IPS-18a (cell line): Measurements from ENCODE around the gene WDR33.

Source experiments
- H3K27ac ChIP-seq: one replicate; pipeline ENCODE4 v1.5.1; 2013; ENCODE audit warnings: low read length
- H3K27me3 ChIP-seq: one replicate; pipeline ENCODE4 v1.6.1; 2013; ENCODE audit warnings: mild to moderate bottlenecking, low read length; ENCODE audit not compliant: control insufficient read depth, insufficient read depth
- H3K36me3 ChIP-seq: one replicate; pipeline ENCODE4 v1.6.1; 2013; ENCODE audit warnings: low read depth, low read length; ENCODE audit not compliant: control insufficient read depth
- H3K4me1 ChIP-seq: one replicate; pipeline ENCODE4 v1.6.1; 2013; ENCODE audit warnings: low read depth, low read length; ENCODE audit not compliant: control insufficient read depth
- H3K4me3 ChIP-seq: one replicate; pipeline ENCODE4 v1.5.1; 2013; ENCODE audit warnings: low read length
- H3K9ac ChIP-seq: one replicate; pipeline ENCODE4 v1.6.1; 2013; ENCODE audit warnings: mild to moderate bottlenecking, low read length, moderate library complexity
- H3K9me3 ChIP-seq: one replicate; pipeline ENCODE4 v1.6.1; 2013; ENCODE audit warnings: low read depth, low read length; ENCODE audit not compliant: control insufficient read depth

Gene WDR33

DNA sequence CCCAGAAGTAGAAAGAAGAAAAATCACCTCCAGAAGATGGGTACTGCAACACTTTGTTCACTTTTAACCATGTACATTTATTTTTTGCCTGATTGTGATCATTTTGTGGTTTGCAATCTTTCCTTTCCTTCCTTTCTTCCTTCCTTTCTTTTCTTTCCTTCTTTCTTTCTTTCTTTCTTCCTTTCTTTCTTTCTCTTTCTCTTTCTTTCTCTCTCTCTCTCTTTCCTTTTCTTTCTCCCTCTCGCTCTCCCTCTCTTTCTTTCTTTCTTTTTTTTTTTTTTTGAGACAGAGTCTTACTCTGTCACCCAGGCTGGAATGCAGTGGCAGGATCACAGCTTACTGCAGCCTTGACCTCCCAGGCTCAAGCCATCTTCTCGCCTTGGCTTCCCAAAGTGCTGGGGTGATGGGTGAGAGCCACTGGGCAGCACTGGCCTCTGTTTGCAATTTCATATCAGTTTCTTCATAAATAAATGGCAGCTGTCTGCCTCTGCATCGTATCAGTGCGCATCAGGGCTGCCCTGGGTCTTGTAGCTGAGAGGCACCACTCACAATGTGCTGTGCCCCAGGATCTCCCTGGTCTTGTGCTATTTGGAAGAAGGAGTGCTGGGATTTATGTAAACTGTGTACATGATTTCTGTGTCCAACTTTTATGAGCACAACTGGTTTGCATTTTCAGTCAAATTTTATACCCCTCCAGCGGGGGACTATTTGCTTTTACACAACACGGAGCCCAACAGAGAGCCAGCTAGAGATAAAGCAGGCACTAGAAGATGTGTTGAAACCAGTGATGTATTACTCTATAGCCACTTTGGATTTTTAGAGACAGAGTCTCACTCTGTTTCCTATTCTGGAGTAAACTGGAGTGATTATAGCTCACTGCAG, 128.8 kb downstream of the WDR33 start:
- Histone ChIP-seq H3K4me1 (no peaks in the 10 kb centered on the region), H3K36me3 (no peaks in the 10 kb centered on the region), H3K27ac (no peak overlapping the region), H3K9me3 (no peaks in the 10 kb centered on the region), H3K9ac (no peak overlapping the region), H3K4me3 (no peak overlapping the region), H3K27me3 (peaks cover 8% of the 10 kb centered on the region)

GRCh38 chr2:127681288-127681804, 129.6 kb downstream of the WDR33 start:
- Histone ChIP-seq H3K4me3 (no peak overlapping the region), H3K9ac (no peak overlapping the region), H3K27ac (no peak overlapping the region), H3K9me3 (no peaks in the 10 kb centered on the region), H3K27me3 (peaks cover 17% of the 10 kb centered on the region), H3K4me1 (no peaks in the 10 kb centered on the region), H3K36me3 (no peaks in the 10 kb centered on the region)

DNA sequence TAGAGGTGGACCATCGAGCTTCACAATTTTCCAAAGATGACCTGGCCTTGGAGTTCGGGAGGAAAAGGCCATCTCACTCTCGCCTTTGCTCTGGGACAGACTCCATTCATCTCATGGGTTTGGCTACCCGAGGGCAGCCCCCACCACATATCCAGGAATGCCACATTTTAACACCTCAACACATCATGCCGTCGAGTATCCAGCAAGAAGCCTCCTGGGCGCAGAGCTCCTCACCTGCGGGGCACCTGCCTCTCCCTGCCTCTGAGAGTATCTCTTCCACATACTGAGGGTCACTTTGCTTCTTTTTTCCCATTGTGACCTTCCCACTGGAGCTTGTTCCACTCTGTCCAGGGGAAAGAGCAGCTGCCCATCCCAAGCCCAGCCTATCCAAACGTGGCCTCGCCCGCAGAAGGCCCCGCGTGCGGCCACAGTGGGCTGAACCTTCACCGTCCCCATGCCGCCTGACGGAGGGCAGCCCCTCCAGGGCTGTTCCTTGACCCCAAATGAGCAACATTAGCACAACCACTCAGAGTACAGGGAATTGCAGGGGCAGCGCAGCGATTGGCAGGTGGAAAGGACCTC, 130.2 kb downstream of the WDR33 start:
- H3K4me3 ChIP-seq = no peak overlapping the region
- H3K4me1 ChIP-seq = peaks cover 3% of the 10 kb centered on the region
- no peak overlapping the region for H3K9ac ChIP-seq

GRCh38 chr2:127679680-127680361, 131.2 kb downstream of the WDR33 start:
- H3K27ac ChIP-seq = no peak overlapping the region
- H3K9me3 ChIP-seq = no peaks in the 10 kb centered on the region
- peaks cover 3% of the 10 kb centered on the region for H3K4me1 ChIP-seq
- H3K27me3 ChIP-seq = peaks cover 28% of the 10 kb centered on the region
- no peak overlapping the region for H3K4me3 ChIP-seq
- no peak overlapping the region for H3K9ac ChIP-seq
- H3K36me3 ChIP-seq = no peaks in the 10 kb centered on the region

More for the DNA sequence above, 130.2 kb downstream of the WDR33 start:
- Histone ChIP-seq H3K36me3 (no peaks in the 10 kb centered on the region), H3K27me3 (peaks cover 23% of the 10 kb centered on the region), H3K27ac (no peak overlapping the region), H3K9me3 (no peaks in the 10 kb centered on the region)

GRCh38 chr2:127678991-127679390, 132.0 kb downstream of the WDR33 start:
- Histone ChIP-seq H3K9me3 (no peaks in the 10 kb centered on the region), H3K4me1 (peaks cover 3% of the 10 kb centered on the region), H3K27me3 (peaks cover 37% of the 10 kb centered on the region), H3K27ac (no peak overlapping the region), H3K36me3 (no peaks in the 10 kb centered on the region), H3K4me3 (no peak overlapping the region), H3K9ac (no peak overlapping the region)

DNA sequence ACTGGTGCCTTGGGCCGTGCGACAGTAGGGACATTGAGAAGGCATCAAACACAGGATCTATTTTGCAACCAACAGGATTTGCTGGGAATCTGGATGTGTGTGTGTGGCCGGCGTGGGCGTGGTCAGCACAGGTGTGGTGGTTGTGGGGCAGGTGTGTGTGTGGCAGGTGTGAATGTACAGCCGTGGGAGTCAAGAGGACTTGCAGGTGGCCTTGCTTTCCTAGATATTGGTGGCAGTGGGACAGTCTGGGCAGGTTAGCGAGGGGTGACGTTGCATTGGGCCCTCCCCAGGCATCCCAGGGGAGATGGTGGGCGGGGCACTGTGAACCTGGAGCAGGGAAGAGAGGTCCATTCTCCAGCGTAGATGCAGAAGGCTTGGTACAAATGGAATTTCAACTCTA, 132.4 kb downstream of the WDR33 start:
- H3K27ac ChIP-seq = no peak overlapping the region
- peaks cover 3% of the 10 kb centered on the region for H3K4me1 ChIP-seq
- no peaks in the 10 kb centered on the region for H3K9me3 ChIP-seq
- no peak overlapping the region for H3K9ac ChIP-seq
- H3K36me3 ChIP-seq = no peaks in the 10 kb centered on the region
- H3K4me3 ChIP-seq = no peak overlapping the region
- H3K27me3 ChIP-seq = peaks cover 41% of the 10 kb centered on the region

- no peak overlapping the region for H3K9ac ChIP-seq
- no peaks in the 10 kb centered on the region for H3K9me3 ChIP-seq
- no peak overlapping the region for H3K4me3 ChIP-seq
- H3K36me3 ChIP-seq = no peaks in the 10 kb centered on the region
- H3K27ac ChIP-seq = no peak overlapping the region
- H3K4me1 ChIP-seq = peaks cover 3% of the 10 kb centered on the region
- peaks cover 50% of the 10 kb centered on the region for H3K27me3 ChIP-seq
Measured at GRCh38 chr2:127676906-127677305, 134.1 kb downstream of the WDR33 start.

DNA sequence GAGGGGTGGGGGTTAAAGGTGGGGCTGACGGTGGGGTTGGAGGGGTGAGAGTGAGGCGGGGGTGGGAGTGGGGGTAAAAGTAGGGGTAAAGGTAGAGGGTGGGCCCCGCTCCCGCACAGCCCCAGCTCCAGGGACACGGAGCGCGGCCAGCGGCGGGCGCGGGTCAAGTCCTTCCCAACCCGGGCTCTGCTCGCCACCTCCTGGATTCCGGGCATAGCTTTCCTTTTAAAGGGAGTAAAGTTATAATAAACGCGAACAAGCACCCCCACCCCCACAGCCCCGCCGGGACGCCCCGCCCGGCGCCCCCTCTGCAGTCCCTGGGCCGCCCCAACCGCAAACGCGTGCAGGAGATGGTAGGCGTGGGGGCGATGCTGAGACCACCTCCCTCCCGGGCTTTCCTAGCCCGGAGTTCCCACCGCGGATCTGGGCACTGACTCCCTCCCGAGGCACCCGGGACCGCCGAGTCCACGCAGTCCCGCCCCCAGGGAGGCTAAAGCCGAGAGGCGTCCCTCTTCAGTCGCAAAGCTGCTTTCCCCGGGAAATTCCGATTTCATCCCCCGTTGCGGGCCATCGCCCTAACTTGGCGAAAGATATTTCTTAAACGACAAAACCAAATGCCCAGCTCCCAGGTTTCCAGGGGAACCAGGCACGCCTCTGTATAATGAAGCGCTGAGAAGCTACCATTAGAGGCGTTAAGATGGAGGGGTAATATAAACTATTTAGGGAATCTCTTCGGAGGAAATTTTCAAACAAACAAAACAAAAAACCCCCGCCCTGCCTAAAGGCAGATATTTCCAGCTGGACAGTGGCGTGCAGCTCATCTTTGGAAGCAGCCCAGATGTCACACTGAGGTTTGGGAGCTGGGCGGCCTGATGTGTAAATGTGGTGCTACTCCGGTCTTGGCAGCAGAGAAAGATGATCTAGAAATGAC, 135.4 kb downstream of the WDR33 start, which contains the start of gene LIMS2:
Gene LIMS2, minus strand, starts transcription at position 200 of the 931 bp plus-strand sequence. CDS start 506 bp downstream, outside the sequence.
- no peaks in the 10 kb centered on the region for H3K9me3 ChIP-seq
- peaks cover 3% of the 10 kb centered on the region for H3K4me1 ChIP-seq
- no peak within 1 kb of the TSS for H3K27ac ChIP-seq
- no peaks in the 10 kb centered on the region for H3K36me3 ChIP-seq
- peaks cover 50% of the 10 kb centered on the region for H3K27me3 ChIP-seq
- H3K4me3 ChIP-seq = peak within 1 kb of the TSS; percentile 68
- no peak within 1 kb of the TSS for H3K9ac ChIP-seq

DNA sequence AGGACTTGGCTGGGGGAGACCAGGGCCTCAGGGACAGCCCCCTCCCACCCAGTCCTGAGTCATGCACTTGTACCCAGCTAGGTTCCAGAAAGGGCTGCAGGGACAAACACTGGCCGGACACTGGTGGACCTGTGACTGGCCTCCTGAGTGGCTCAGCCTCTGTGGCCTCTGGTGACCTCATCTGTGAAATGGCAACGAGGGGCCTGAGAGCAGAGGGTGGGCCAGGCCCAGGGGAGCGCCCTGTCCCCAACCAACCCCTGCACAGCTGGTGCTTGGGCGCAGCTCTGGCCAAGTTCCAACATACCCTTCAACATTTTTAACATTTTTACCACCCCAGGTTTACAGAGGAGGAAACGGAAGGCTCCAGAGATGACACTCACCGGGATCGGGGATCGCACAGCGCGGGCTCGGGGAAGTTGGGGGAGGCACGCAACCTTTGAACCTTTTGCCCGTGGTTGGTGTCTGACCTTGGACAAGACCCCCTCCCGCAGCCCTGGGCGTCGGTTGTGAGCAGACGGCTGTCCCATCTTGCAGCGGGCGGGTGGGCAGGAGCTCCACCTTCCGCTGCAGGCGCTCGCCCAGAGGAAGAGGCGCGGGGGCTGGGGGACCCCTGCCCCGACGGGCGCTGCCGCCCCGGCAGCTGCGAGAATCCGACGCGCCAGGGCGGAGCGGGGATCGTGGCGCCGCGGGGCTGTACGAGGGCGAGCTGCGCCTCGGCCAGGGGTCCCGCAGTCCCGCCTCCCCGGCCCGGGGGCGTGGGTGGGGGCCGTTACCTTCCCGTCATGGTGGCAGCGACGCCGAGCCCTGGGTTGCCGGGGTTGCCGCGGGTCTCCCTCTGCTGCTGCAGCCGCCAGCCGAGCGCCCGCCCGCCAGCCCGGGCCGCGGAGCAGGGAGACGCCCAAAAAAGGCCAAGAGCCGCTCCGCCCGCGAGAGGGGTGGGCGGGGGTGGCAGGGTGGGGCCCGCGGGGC, 136.4 kb downstream of the WDR33 start:
- no peak overlapping the region for H3K9ac ChIP-seq
- H3K4me3 ChIP-seq = peak overlapping the region; percentile 46
- H3K4me1 ChIP-seq = peaks cover 3% of the 10 kb centered on the region
- H3K9me3 ChIP-seq = no peaks in the 10 kb centered on the region
- H3K27me3 ChIP-seq = peaks cover 50% of the 10 kb centered on the region
- no peaks in the 10 kb centered on the region for H3K36me3 ChIP-seq
- H3K27ac ChIP-seq = no peak overlapping the region
